GM23248 (cell line): ENCODE data around the gene PRELP.

Experiments
- EZH2 ChIP-seq: fragments of 200-600 bp; sonication (generic); IDR thresholded peaks from 2 replicates; pipeline ENCODE4 v1.6.1; 2018; ENCODE audit warnings: antibody characterized with exemption, mild to moderate bottlenecking; ENCODE audit not compliant: insufficient read depth, poor library complexity, severe bottlenecking
- EZH2phosphoT487 ChIP-seq: fragments of 200-600 bp; sonication (generic); IDR thresholded peaks from 2 replicates; pipeline ENCODE4 v1.6.1; 2018; ENCODE audit warnings: antibody characterized with exemption, moderate library complexity, mild to moderate bottlenecking, low read depth; ENCODE audit not compliant: insufficient read depth

DNA sequence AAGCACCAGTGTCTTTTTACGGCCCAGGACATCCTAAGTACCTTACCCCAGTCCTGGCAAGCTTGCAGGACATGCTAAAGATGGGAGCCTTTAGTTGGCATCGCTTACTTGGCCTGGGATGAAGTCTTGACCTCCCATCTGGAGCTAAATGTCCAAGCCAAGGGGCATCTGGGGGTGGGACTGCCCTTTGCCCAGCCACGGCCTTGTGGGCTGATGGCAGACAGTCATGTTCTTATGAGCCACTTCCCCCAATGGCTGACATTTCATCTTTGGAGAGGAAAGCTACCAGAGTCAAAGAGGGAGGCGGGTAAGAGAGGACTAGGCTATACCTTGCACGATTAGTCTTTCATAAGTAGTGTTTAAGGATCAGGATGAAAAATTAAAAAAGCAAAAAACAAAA, 50.5 kb downstream of the PRELP start:
- TF ChIP-seq EZH2 = no peak
- TF ChIP-seq EZH2phosphoT487 = no peak
